ENCODE results near the gene SPSB1. TPM values are rescaled to one million over a fixed set of nuclear protein-coding genes. Genes with fewer than 3 reads are reported as not detected.

Gene SPSB1
- total and polyA plus RNA-seq, 2 experiments from 2014 or later: 2.4 to 6.8 TPM

- Histone ChIP-seq H3K4me3 (no peak overlapping the region), H3K9me2 (ENCODE audit: insufficient read depth) (no peaks in the 10 kb centered on the region), H3K4me2 (no peak overlapping the region), H2AFZ (no peak overlapping the region), H3F3A (replicated peaks; ENCODE audit: low read depth) (0 out of 2 replicates have a peak, but pooled peaks cover 1% of the 10 kb centered on the region), H3K36me3 (ENCODE audit: insufficient read depth) (no peaks in the 10 kb centered on the region), H3K4me1 (ENCODE audit: insufficient read depth) (peaks cover 24% of the 10 kb centered on the region), H4K20me1 (replicated peaks; ENCODE audit: insufficient read depth) (no peaks in the 10 kb centered on the region), H3K79me2 (replicated peaks; ENCODE audit: insufficient read depth) (no peaks in the 10 kb centered on the region), H3K27ac (ENCODE audit: low read depth) (no peak overlapping the region), H3K27me3 (ENCODE audit: insufficient read depth) (no peaks in the 10 kb centered on the region)
- no peak overlapping the region for H3K4me3 Mint-ChIP-seq
- H3K36me3 Mint-ChIP-seq (ENCODE audit: low read depth): no peaks in the 10 kb centered on the region
- no peaks in the 10 kb centered on the region; the same call in 2 of the 3 replicates for H3K9me3 Mint-ChIP-seq
- TF ChIP-seq ZNF114 (CRISPR knock-in tag; IDR thresholded peaks at IDR 0.05) (no peak), CREB1 (CRISPR knock-in tag; IDR thresholded peaks at IDR 0.05; ENCODE audit: low read depth) (no peak), STAT1 (IDR thresholded peaks at IDR 0.05; ENCODE audit: unreplicated experiment) (no peak), REST (IDR thresholded peaks at IDR 0.05; ENCODE audit: unreplicated experiment) (no peak), ZNF462 (CRISPR knock-in tag; IDR thresholded peaks at IDR 0.05) (no peak), ETS1 (IDR thresholded peaks at IDR 0.05) (no peak), NANOG (IDR thresholded peaks at IDR 0.05; ENCODE audit: borderline replicate concordance) (no peak), POLR2AphosphoS5 (IDR thresholded peaks at IDR 0.05; ENCODE audit: low read depth) (no peak), EZH2phosphoT487 (IDR thresholded peaks at IDR 0.05; ENCODE audit: unreplicated experiment) (no peak), EZH2 (IDR thresholded peaks at IDR 0.05; ENCODE audit: low read depth, unreplicated experiment) (no peak)
- no peak for DNase-seq (ENCODE audit: low spot score)
- H3K27ac Mint-ChIP-seq: no peak overlapping the region; the same call in 1 of the 2 replicates
- no peak for ATAC-seq
- peaks cover 32% of the 10 kb centered on the region for H3K4me1 Mint-ChIP-seq
- H3K27me3 Mint-ChIP-seq (ENCODE audit: insufficient read depth, low read depth, poor library complexity): peaks cover 19% of the 10 kb centered on the region
Measured at GRCh38 chr1:9316512-9316911, 23.8 kb downstream of the SPSB1 start.

Data from GM23338 (cell line).